Bronchial epithelial cell (primary cell): ENCODE data around the gene OR9K2. TPM values are rescaled to one million over a fixed set of nuclear protein-coding genes. Genes with fewer than 3 reads are reported as not detected.

Source experiments
- DNase-seq: peaks from one replicate; pipeline ENCODE4 v3.0.0-alpha.2; 2010; ENCODE audit warnings: low read depth
- FAIRE-seq: peaks from 2 replicates; lab custom pipeline; 2011; peaks lifted over from hg19 to GRCh38; lab: Jason Lieb, UNC
- H3K27me3 ChIP-seq: 2 replicates; pipeline ENCODE4 v1.5.1; 2011; ENCODE audit warnings: low read length; ENCODE audit not compliant: control insufficient read depth, insufficient read depth
- H3K36me3 ChIP-seq: 2 replicates; pipeline ENCODE4 v1.5.1; 2011; ENCODE audit warnings: low read length; ENCODE audit not compliant: control insufficient read depth, insufficient read depth
- H3K4me3 ChIP-seq: 2 replicates; pipeline ENCODE4 v1.5.1; 2011; ENCODE audit warnings: mild to moderate bottlenecking, low read depth, low read length, control low read depth
- CTCF ChIP-seq: IDR thresholded peaks from 2 replicates; pipeline ENCODE4 v1.5.1; 2011; ENCODE audit warnings: mild to moderate bottlenecking, moderate library complexity, low read length, control low read depth, inconsistent platforms; ENCODE audit not compliant: insufficient read depth, severe bottlenecking
- total RNA-seq: library from RNA; depleted of rRNA; stranded (reverse); fragments of >200 nt; gene quantifications from 2 replicates; pipeline ENCODE4 v1.2.1, GENCODE V29; 2014

OR9K2 gene
- total RNA-seq: not detected in 2 replicates

GRCh38 chr12:55126106-55126505 lies at the start of gene OR9K2:
OR9K2 (plus strand) TSS chr12:55126406; CDS start chr12:55129835, 3,429 bp downstream.
- Histone ChIP-seq H3K4me3 (no peak within 1 kb of the TSS), H3K36me3 (no peaks in the 10 kb centered on the region), H3K27me3 (no peaks in the 10 kb centered on the region)
- TF ChIP-seq CTCF: no peak
- FAIRE-seq (no peak), DNase-seq (no peak)

- Histone ChIP-seq H3K27me3 (no peaks in the 10 kb centered on the region), H3K4me3 (no peak overlapping the region), H3K36me3 (no peaks in the 10 kb centered on the region)
- TF ChIP-seq CTCF: no peak
- FAIRE-seq (no peak), DNase-seq (no peak)
Measured at GRCh38 chr12:55092579-55092978, 33.6 kb upstream of the OR9K2 start.

- no peak overlapping the region for H3K4me3 ChIP-seq
- DNase-seq: no peak
- no peak for TF ChIP-seq CTCF
- H3K36me3 ChIP-seq: no peaks in the 10 kb centered on the region
- H3K27me3 ChIP-seq: no peaks in the 10 kb centered on the region
- no peak for FAIRE-seq
Measured at GRCh38 chr12:55112378-55112875, 13.8 kb upstream of the OR9K2 start.

GRCh38 chr12:55116152-55116551 lies 10.1 kb upstream of the OR9K2 start:
- Histone ChIP-seq H3K4me3 (no peak overlapping the region), H3K27me3 (no peaks in the 10 kb centered on the region), H3K36me3 (no peaks in the 10 kb centered on the region)
- FAIRE-seq: no peak
- DNase-seq: no peak
- TF ChIP-seq CTCF: no peak

- no peak for TF ChIP-seq CTCF
- DNase-seq (no peak), FAIRE-seq (no peak)
- Histone ChIP-seq H3K36me3 (no peaks in the 10 kb centered on the region), H3K4me3 (no peak overlapping the region), H3K27me3 (no peaks in the 10 kb centered on the region)
Measured at GRCh38 chr12:55132816-55133215, 6.6 kb downstream of the OR9K2 start.
